ENCODE data around the gene TRAPPC3. TPM values are rescaled to one million over a fixed set of nuclear protein-coding genes. Genes with fewer than 3 reads are reported as not detected.

TRAPPC3 gene
- total and polyA plus RNA-seq, 9 of the 15 experiments (the other 6 are each of a cell fraction or from before 2014, with no cell fraction given) = 20.6 to 141 (median 112) TPM

GRCh38 chr1:36187800-36188593, 38.7 kb upstream of the TRAPPC3 start (continued):
- TF ChIP-seq SNRNP70 (optimal IDR thresholded peaks at IDR 0.05; ENCODE audit: low read depth, low read length) = no peak
- no peak for TF ChIP-seq SNAPC5 (CRISPR knock-in tag; IDR thresholded peaks at IDR 0.05)
- TF ChIP-seq IRF9 (tag; IDR thresholded peaks at IDR 0.05) = no peak
- no peak for TF ChIP-seq HIVEP1 (CRISPR knock-in tag; IDR thresholded peaks at IDR 0.05)
- no peak for TF ChIP-seq ZNF785 (CRISPR knock-in tag; IDR thresholded peaks at IDR 0.05)
- TF ChIP-seq CSDE1 (IDR thresholded peaks at IDR 0.05) = no peak
- no peak for TF ChIP-seq POLR3A (IDR thresholded peaks at IDR 0.05; ENCODE audit: borderline replicate concordance, extremely low read depth, insufficient read depth, insufficient read length)
- no peak for TF ChIP-seq CGGBP1 (CRISPR knock-in tag; IDR thresholded peaks at IDR 0.05)
- no peak for TF ChIP-seq SP2 (IDR thresholded peaks at IDR 0.05; ENCODE audit: extremely low read depth, low read depth, low read length, poor library complexity, severe bottlenecking)
- no peak for TF ChIP-seq BRCA1 (IDR thresholded peaks at IDR 0.05)
- TF ChIP-seq BRCA1 (CRISPR knock-in tag; IDR thresholded peaks at IDR 0.05) = no peak
- no peak for TF ChIP-seq TCF7L2 (IDR thresholded peaks at IDR 0.05; ENCODE audit: low read depth, low read length)
- TF ChIP-seq SNIP1 (IDR thresholded peaks at IDR 0.05; ENCODE audit: low read depth) = no peak
- TF ChIP-seq HBP1 (CRISPR knock-in tag; IDR thresholded peaks at IDR 0.05) = no peak
- TF ChIP-seq CAMTA2 (CRISPR knock-in tag; conservative IDR thresholded peaks at IDR 0.05) = no peak
- TF ChIP-seq XRCC4 (IDR thresholded peaks at IDR 0.05; ENCODE audit: extremely low read depth, insufficient read depth, insufficient read length) = no peak
- no peak for TF ChIP-seq ELK3 (CRISPR knock-in tag; IDR thresholded peaks at IDR 0.05)
- TF ChIP-seq ATF4 (CRISPR knock-in tag; IDR thresholded peaks at IDR 0.05) = no peak
- TF ChIP-seq E2F3 (CRISPR knock-in tag; IDR thresholded peaks at IDR 0.05) = no peak
- no peak for TF ChIP-seq KHSRP (IDR thresholded peaks at IDR 0.05)
- TF ChIP-seq TBL1XR1 (IDR thresholded peaks at IDR 0.05; ENCODE audit: low read length in 2 of 2) = no peak
- no peak for TF ChIP-seq NFE2L1 (tag; IDR thresholded peaks at IDR 0.05; ENCODE audit: borderline replicate concordance, low read depth)
- TF ChIP-seq ZNF133 (CRISPR knock-in tag; IDR thresholded peaks at IDR 0.05) = no peak
- TF ChIP-seq ZNF408 (CRISPR knock-in tag; IDR thresholded peaks at IDR 0.05; ENCODE audit: low read depth) = no peak
- no peak for TF ChIP-seq KDM5B (IDR thresholded peaks at IDR 0.05; ENCODE audit: insufficient replicate concordance, low read depth, low read length)

Measured in K562 (cell line).